ENCODE measurements around the gene UBTD2.

DNA sequence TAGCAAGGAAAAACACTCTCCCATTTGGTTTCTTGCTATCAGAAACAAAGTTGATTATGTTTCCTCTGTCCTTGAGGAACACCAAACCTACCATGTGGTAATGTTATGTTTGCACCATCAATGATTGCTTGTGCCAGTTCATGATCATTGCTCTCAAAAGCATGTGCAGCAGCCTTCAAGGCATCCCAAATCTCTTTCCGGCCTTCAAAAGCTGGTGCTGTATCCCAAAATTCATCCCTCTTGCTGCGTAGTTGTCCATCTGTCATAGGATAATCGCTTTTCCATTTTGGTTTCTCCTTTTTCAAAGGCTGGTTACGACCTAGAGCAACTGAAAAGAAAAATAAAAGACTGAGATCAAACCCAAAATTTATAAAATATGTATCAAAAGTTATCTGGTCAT lies 49.5 kb downstream of the UBTD2 start:
- TF ChIP-seq, protein P1, sequence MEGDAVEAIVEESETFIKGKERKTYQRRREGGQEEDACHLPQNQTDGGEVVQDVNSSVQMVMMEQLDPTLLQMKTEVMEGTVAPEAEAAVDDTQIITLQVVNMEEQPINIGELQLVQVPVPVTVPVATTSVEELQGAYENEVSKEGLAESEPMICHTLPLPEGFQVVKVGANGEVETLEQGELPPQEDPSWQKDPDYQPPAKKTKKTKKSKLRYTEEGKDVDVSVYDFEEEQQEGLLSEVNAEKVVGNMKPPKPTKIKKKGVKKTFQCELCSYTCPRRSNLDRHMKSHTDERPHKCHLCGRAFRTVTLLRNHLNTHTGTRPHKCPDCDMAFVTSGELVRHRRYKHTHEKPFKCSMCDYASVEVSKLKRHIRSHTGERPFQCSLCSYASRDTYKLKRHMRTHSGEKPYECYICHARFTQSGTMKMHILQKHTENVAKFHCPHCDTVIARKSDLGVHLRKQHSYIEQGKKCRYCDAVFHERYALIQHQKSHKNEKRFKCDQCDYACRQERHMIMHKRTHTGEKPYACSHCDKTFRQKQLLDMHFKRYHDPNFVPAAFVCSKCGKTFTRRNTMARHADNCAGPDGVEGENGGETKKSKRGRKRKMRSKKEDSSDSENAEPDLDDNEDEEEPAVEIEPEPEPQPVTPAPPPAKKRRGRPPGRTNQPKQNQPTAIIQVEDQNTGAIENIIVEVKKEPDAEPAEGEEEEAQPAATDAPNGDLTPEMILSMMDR (IDR thresholded peaks at IDR 0.05), result no peak
- no peak for TF ChIP-seq POLR2A (IDR thresholded peaks at IDR 0.05)
